ENCODE results near the gene MATCAP1.

GRCh38 chr16:67230809-67231660 is 47.3 kb upstream of the MATCAP1 start:
- TF ChIP-seq CTCF (IDR thresholded peaks at IDR 0.05) (no peak), EZH2 (IDR thresholded peaks at IDR 0.05; ENCODE audit: borderline replicate concordance, insufficient read depth, low read depth, low read length, poor library complexity, severe bottlenecking) (no peak)

All from B cell (primary cell).